Body of pancreas (tissue), 4 donors: ENCODE data around the gene HSPA12B.

ENCODE experiments used
- CTCF ChIP-seq, 7 experiments: fragments of 450-650 bp in 4 of 7; fragments of 200-600 bp in 3 of 7; sonication (generic) in 3 of 7; IDR thresholded peaks; one replicate each; pipeline ENCODE4 v1.5.1; 2016 to 2019; ENCODE audit warnings: antibody characterized with exemption in 7 of 7
- POLR2A ChIP-seq, 3 donors: fragments of 450-650 bp; IDR thresholded peaks; one replicate each; pipeline ENCODE4 v1.6.1; 2016; ENCODE audit warnings: antibody characterized with exemption in 3 of 3, mild to moderate bottlenecking in 2 of 3

- no peak for TF ChIP-seq CTCF (IDR thresholded peaks at IDR 0.05)
- no peak for TF ChIP-seq POLR2A (IDR thresholded peaks at IDR 0.05)
Measured at GRCh38 chr20:3744037-3744436, 11.6 kb downstream of the HSPA12B start.
